HTR-8/SVneo (cell line): ENCODE data around the gene CLASP1.
"Not testable (repeated sequence)": the region's sequence is repeated elsewhere in the genome, so short reads cannot be mapped to it uniquely, and the experiment has no call there.

ENCODE experiments used
- DNase-seq: peaks from one replicate; pipeline ENCODE4 v3.0.0; 2011; ENCODE audit warnings: low spot score, mixed read lengths; ENCODE audit not compliant: insufficient read length
- FAIRE-seq: peaks from 2 replicates; lab custom pipeline; 2011; peaks lifted over from hg19 to GRCh38; lab: Jason Lieb, UNC

CLASP1 gene

DNA sequence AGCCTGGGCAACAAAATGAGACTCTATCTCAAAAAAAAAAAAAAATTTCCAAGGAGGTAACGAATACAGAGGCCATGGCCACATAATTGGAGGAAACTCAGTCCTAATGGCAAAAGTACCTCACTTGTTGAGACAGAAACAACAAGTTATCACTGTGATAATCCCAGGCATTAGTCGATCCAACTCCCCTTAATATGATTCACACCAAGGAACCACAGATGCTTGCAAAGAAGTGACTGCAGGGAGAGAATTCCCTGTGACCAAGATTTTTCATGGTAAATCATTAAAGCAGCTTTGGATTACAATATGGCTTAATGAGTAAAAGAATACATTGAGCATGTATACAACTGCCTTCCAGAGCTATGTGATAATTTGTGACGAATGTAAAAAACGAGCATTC, 199.0 kb downstream of the CLASP1 start:
- DNase-seq (no peak), FAIRE-seq (no peak)

DNA sequence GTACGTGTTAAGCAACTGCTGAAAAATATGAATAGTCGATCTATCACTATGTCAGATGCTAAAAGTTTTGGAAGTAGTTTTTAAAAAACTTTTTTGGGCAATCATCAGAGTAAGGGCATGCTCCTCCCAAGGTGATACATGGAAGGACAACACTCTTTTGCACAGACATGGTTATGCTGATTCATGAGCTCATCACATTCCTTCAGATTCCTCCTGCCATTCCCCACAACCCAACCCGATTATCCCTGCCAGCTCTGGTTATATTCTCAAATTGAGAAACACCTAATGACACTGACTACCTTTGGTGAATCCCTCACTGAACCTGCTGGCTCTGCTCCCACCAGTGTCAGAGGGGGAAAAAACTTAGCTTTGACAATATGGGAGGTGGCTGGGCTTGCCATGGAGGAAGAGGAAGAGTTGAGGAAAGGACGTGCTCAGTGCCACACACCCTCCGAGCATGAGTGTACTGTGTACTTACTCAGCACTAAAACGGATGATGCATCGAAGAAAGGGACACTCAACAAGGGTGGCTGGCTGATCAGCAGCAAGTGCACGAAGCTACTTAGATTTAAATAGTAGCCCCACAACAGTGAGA, 202.5 kb downstream of the CLASP1 start:
- FAIRE-seq (no peak), DNase-seq (no peak)

DNA sequence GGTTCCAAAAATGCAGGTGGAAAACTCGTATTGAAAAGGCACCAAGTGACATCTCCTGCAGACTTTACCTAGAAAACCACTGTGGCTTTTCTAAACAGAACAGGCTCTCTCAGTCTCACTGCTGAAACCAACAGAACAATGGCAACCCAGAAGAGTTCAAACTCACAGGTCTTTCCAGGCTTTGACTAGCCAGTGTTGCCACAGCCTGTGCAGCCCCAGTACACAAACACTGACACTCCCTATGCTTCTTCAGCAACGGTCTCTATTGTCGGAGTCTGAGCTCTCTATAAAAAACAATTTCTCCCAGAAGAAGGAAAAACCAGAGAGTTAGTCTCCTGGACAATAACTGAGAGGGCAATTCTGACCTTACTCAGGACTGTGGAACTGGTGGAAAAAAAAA, 206.4 kb downstream of the CLASP1 start:
- FAIRE-seq: no peak
- DNase-seq: no peak

DNA sequence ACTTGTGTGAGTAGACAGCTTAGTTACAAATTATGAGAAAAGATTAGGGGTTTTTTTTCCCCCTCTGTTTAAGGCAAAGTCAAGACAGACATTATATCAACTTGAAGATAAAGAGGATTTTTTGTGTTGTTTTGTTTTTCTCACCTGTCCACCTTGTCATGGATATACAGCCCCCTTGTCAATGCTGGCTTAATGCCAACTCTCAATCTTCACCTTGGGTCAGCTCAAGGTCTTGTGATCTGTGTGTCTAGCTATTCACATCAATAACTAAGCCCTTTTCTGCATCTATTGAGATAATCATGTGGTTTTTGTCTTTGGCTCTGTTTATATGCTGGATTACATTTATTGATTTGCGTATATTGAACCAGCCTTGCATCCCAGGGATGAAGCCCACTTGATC, 211.0 kb downstream of the CLASP1 start:
- FAIRE-seq, DNase-seq: not testable (repeated sequence)

DNA sequence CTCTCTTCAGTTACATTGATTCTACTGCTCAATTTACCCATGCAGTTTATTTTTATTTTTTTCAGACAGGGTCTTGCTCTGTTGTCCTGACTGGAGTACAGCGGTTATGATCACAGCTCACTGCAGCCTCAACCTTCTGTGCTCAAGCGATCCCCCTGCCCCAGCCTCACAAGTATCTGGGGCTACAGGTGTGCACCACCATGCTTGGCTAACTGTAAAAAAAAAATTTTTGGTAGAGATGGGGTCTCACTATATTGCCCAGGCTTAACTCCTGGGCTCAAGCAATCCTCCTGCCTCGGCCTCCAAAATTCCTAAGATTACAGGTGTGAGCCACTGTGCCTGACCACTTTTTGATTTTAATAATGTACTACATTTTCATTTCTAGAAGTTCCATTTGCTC, 212.3 kb downstream of the CLASP1 start:
- DNase-seq (no peak), FAIRE-seq (no peak)

DNA sequence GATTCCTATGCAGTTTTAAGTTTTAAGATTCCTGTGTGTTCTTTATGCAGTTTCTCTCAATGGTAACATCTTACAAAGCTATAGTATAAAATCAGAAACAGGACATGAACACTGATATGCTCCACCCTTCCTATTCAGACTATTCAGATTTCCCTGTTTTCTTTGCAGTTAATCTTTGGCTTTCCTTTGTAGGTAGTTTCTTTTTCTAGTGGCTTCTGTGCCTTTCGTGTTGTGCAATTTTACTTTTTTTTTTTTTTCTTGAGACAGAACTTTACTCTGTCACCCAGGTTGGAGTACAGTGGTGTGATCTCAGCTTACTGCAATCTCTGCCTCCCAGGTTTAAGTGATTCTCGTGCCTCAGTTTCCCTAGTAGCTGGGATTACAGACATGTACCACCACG, 213.5 kb downstream of the CLASP1 start:
- FAIRE-seq (no peak), DNase-seq (no peak)

DNA sequence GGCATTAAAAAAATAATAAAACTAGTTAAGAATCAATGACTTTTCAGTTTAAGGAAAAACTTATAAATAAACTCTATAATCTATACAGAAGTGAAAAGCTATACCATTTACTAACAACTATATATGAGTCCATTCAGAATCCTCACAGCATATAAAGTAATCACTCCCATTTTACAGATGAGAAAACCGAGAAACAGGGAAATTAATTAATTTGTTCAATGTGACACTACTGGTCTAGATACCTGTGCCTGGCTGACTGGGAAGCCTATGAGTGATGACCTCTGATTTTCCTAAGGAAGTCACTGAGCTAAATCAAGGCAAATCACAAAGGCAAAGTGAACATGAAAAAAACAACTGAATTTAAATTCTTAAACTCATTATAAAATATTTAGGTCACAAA, 218.0 kb downstream of the CLASP1 start:
- FAIRE-seq (no peak), DNase-seq (no peak)

DNA sequence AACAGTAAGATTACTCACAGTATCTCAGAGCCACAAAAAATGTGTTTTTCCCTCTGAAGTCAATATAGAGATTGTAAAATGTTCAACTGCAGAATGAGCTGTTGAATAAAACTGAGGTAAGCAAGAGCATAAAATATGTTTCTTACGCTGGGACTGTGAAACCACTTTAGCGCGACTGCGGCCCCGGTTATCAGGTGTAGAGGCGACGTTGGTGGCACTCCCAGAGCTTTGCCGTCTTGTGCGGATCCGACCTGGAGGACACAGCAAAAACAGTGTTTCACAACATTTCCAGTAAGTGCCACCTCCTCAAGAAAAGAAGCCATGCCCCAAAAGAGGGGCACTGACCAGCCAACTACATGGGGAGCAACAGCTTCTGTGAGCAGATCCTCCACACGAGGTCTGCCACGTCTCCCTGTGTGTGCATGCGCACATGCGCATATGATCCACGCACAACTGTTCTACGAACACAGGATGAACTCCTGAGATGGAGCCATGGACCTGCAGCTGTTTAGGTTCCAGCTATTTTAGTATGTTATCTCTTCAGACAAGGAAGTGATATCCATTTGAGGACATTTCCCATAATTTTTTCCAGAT, 219.2 kb downstream of the CLASP1 start:
- FAIRE-seq: no peak
- DNase-seq: no peak

DNA sequence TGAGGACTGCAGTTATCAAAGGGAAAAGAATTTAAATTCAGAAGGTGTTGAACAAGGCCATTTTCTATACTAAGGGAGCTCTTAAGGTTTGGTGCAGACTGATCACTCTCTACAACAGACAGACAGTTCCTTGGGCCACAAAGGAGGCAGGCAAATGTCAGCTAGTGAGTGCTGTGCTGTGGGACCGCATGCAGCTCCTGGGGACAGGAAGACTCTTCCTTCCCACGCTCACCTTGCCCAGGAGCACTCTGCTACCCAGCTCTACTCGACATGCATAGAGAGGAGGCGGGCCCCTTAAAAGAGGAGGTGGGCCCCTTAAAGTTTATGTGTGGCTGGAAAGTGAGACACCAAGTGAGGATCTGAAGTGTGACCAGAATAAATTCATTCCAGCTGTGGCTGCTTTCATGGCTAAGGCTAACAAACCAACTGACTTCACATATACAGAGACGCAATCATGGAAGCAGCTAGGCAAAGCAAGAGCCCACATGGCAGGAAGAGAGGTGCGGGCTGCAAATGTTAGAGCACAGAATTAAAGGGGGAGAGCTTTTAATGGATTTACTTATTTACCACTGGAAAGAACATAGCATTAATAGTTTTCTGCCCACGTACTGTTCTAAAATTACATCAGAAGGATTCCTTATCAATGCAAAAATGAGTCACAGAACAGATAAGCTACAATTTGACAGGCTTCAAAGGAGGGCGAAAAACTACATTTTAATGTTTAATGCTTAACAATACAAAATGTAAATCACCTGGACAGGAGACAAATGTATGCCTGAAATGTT, 220.0 kb downstream of the CLASP1 start:
- FAIRE-seq: no peak
- DNase-seq: no peak

DNA sequence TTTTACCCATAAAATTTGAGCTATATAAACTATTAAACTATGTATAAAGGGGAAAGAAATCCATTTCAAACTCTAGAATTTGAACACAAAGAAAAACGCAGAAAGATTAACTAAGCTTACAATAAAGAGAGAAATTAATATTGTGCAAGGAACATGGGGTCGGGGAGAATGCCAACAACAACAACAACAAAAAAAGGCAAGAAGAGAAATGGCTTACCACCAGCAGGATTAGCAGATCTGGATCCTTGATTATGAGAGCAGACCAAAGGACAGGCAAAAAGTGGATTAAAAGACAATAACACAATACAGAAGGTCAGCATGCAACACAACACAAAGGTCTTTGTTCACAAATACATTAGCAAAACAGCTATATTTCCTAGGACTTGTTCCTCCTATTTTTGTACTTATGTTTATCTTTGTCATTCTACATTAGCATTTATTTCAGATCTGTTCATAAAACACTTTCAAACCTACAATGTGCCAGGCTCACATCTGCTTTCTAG, 222.0 kb downstream of the CLASP1 start:
- FAIRE-seq (no peak), DNase-seq (no peak)

DNA sequence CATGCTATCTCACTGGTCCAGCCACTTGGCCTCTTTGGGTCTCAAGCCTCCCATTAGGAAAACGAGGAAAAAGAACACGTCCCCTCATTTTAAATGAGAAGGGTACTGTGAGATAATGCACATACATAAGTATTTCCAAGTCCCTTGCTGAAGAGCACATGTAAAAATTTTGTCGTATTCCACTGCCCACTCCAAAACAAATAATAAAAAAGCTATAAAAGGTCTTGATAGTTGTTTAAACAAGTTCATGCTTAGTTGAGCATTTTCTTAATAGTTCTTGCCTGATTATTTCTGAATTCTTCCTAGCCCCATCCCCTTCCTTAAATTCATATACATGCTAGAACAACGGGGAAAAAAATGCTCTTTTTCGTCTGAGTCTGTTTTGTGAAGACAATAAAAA, 228.8 kb downstream of the CLASP1 start:
- no peak for DNase-seq
- FAIRE-seq: no peak

DNA sequence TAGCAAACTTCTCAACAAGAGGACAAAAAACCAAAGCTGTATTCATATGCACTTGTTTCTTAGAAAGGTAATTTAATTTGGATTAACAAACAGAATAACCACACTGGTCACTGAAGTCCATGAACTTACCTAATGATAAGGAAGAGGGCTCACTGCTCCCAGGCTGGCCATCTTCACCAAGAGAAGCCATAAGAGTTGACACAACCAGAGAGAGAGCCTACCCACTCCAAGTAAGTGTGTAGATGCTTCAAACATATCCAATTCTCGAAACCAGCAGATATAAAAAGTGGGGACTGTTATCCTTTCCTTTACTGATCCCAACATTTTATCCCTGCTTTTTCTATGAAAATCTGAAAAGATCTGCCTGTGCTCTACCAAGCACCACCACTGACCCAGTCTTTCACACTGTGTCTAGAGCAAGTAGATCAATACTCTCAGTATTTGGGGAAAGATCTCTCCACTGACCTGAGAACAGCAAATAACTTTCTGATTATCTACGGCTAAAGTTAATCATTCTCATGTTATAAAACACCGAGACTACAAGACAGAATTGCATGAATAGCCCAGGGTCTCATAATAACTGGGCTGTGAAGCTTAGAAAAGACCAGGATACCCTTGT, 230.1 kb downstream of the CLASP1 start:
- no peak for FAIRE-seq
- no peak for DNase-seq

DNA sequence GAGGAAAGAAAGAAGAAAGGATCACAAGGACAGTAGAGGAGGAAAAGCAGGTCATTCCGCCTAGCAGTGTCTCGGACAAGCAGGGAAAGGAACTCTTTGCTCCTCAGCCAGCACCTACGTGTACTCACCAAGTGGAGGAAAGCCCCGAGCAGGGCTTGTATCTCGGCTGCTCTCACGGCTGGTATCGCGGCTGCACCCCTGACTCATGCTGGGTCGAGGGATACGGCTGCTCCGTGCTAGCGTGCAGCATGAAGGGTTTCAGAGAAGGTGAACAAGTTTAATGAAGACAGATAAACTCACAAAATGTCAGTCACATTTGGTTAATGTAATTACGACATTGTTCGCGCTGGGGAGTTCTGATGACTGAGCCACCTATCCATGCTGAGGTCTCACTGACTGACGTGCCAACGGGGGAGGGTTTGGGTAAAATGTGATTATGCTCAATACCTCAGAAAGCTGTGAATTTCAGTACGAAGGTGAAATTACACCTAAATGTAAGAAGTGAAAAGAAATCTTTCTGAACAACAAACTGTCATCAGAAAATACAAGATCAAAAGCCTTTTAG, 230.7 kb downstream of the CLASP1 start:
- DNase-seq (no peak), FAIRE-seq (no peak)

DNA sequence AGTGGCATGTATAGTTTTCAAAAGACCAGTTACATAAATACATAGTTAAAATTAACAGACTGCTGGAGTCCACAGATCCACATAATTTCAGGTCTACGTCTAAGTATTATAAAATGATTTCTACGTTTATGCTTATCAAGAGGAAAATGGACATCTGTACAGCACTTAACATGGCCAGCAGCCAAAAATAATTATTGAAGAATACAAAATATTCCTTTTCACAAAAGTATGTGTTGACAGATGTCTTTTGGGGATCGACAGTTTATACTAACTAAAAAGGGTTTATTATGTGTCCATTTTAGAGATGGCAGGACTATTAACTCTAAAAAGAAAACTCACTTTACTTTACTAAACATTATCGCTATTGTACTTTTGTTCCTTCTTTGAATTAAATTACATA, 231.4 kb downstream of the CLASP1 start:
- DNase-seq: no peak
- no peak for FAIRE-seq

DNA sequence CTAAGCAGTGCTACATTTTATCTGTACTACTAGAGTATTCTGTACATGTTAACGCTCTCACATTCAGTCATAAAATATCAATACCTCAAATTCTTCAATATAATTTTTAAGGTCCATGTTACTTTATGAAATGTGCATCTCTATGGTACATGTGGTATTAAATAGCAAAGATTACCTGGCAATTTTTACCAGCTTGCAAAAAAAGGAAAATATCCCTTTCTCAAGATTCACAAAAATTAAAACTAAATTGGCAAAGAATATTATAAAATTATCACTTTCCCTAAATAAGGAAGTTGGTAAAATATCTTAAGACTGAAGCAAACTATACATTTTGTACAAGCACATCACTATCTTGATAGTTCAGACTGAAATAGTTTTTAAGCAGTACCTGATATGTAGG, 233.5 kb downstream of the CLASP1 start:
- FAIRE-seq (no peak), DNase-seq (no peak)

DNA sequence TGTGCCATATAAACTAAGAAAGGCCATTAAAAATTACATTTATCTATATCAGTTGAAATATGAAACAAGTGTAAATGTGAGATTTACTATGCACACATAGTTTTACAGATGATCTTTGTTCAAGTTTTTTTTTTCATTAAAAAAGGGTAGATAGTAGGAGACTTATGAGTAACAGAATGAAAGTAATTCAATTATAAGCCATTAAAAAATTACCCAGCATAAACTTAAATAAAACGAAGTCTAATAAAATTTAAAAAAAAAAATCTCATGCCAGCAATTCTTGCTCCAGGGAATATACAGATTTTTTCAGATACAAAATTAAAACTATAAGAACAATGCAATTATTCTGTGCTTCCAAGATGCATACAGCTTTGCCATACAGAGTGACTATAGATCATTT, 236.9 kb downstream of the CLASP1 start:
- FAIRE-seq (no peak), DNase-seq (no peak)

DNA sequence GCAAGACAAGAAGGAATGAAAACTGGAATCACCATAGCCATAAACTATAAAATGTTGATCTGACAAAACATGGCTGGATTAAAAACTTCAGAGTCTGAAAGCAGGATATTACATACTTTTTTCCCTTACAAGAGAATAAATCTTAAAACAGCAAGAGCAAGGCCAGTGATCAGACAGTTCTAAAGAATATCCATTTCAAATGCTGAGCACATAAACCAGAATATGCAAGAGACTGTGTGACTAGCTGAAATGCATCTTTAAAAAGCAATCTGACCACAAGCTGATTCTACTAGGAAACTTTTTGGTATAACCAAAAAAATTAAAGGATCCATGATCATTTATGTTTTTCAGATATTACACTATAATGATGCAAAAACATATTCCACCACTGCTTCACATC, 239.3 kb downstream of the CLASP1 start:
- DNase-seq: no peak
- FAIRE-seq: no peak

DNA sequence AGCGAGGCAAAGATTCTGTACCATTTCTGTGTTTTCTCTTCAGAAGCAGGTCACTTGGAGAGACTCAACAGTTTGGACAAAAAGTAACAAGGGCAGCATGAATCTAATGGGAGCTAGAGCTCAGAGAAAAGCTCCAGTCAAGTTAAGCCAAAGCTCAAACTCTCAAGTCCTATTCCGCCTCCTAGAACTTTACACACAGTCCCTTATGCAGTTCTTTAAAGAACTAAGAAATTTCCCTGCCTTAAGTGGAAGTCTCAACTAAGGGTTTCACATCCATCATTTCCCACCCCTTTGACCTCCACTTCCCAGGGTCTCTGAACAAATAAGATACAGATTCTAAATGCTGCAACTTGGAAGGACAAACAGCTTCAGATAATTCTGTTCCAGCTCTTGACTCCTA, 239.9 kb downstream of the CLASP1 start:
- DNase-seq (no peak), FAIRE-seq (no peak)

DNA sequence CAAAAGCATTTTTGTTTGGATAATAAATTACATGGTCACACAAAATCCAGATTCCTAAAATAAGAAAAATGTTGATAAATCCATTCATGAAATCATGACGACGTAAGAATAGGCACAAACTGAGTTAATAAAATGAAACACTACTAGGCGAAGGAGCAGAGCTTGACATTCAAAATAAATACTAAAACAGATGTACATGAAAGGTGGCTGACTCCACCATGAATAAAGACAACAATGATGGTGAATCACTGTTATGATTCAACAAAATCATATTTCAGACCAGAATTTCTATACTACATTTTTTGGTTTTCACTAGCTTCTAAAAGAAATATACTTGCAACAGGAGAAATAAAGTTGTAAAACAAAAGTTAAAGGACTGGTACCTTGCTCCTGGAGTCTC, 240.6 kb downstream of the CLASP1 start:
- DNase-seq (no peak), FAIRE-seq (no peak)

DNA sequence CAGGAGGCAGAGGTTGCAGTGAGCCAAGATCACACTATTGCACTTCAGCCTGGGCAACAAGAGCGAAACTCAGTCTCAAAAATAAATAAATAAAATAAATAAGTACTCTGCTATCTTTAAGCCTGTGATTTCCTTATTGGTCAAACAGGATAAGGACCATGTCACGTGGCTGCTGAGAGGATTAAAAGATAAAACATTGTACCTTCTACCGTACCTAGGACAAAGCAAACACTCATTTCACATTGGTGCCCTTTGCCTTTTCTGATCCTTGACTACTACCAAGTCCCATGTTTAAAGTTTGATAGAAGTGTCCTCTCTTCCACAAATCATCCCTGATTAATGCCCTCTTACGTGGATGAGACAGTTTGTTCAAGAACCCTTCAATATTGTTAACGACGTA, 244.0 kb downstream of the CLASP1 start:
- FAIRE-seq: no peak

DNA sequence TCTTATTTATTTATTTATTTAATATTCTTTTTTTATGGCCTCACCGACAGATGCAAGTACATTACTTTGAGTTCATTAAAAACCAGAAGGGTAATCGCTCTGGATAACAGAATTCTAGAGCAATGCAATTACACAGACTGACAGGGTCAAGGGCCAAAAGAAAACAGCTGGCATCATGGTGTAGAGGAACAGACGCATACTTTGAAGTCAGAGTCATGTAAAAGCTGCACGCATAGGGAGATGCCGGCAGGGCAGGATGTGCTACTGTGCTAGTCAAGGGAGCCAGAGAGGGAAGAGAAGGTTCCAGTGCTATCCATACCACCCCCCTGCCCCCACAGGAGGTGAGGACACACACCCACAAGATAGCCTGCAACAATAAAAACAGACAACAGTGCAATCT, 249.1 kb downstream of the CLASP1 start:
- FAIRE-seq (no peak), DNase-seq (no peak)

More for the DNA sequence above, 244.0 kb downstream of the CLASP1 start:
- DNase-seq: no peak
